H54 (cell line): ENCODE measurements around the gene LGSN.
"Not testable (repeated sequence)": the region's sequence is repeated elsewhere in the genome, so short reads cannot be mapped to it uniquely, and the experiment has no call there.

ENCODE experiments used
- DNase-seq: peaks from one replicate; pipeline ENCODE4 v3.0.0; 2011; ENCODE audit warnings: low spot score, mixed read lengths; ENCODE audit not compliant: insufficient read length
- FAIRE-seq: peaks from 3 replicates; lab custom pipeline; 2011; peaks lifted over from hg19 to GRCh38; lab: Jason Lieb, UNC
- POLR2A ChIP-seq: IDR thresholded peaks from 2 replicates; pipeline ENCODE4 v1.6.1; 2011; ENCODE audit warnings: low read depth, mild to moderate bottlenecking, low read length

The LGSN gene

GRCh38 chr6:63275953-63276352 lies 43.8 kb downstream of the LGSN start:
- FAIRE-seq = no peak
- DNase-seq = no peak
- TF ChIP-seq POLR2A = no peak

- not testable (repeated sequence) for DNase-seq, FAIRE-seq
These were observed 44.9 kb downstream of the LGSN start for GRCh38 chr6:63274795-63275430.

- FAIRE-seq (no peak), DNase-seq (no peak)
- TF ChIP-seq POLR2A = no peak
These were observed 47.4 kb downstream of the LGSN start for GRCh38 chr6:63272397-63272796.

GRCh38 chr6:63269470-63269869 lies 50.3 kb downstream of the LGSN start:
- FAIRE-seq = no peak
- TF ChIP-seq POLR2A = no peak
- DNase-seq = no peak

- DNase-seq (no peak), FAIRE-seq (no peak)
- TF ChIP-seq POLR2A = no peak
These were observed 51.2 kb downstream of the LGSN start for GRCh38 chr6:63268574-63268973.

DNA sequence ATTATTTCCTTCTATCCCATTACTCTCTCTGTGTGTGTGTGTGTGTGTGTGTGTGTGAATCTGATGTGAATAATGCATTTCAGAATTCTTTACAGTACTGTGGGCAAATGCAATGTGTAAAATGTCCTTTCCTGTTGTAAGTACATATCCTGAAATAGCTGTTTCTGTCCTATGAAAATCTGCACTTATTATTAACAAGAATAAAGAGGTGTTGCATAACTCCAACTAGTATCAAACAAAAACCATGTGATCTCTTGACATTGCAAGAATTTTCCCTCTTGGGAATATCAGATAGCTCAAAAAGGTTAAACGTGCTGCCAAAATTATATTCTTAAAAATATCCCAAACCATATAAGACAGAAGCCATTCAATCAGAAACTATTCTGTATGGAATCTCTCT lies 52.0 kb downstream of the LGSN start:
- FAIRE-seq = no peak
- DNase-seq = no peak
- no peak for TF ChIP-seq POLR2A

GRCh38 chr6:63267046-63267445 lies 52.7 kb downstream of the LGSN start:
- TF ChIP-seq POLR2A = no peak
- DNase-seq (no peak), FAIRE-seq (no peak)

- TF ChIP-seq POLR2A = no peak
- no peak for FAIRE-seq
- DNase-seq = no peak
These were observed 56.3 kb downstream of the LGSN start for GRCh38 chr6:63263444-63263843.

GRCh38 chr6:63261820-63262219 lies 58.0 kb downstream of the LGSN start:
- DNase-seq = no peak
- no peak for FAIRE-seq
- TF ChIP-seq POLR2A = no peak

GRCh38 chr6:63259153-63259552 lies 60.6 kb downstream of the LGSN start:
- no peak for DNase-seq
- no peak for TF ChIP-seq POLR2A
- no peak for FAIRE-seq

DNA sequence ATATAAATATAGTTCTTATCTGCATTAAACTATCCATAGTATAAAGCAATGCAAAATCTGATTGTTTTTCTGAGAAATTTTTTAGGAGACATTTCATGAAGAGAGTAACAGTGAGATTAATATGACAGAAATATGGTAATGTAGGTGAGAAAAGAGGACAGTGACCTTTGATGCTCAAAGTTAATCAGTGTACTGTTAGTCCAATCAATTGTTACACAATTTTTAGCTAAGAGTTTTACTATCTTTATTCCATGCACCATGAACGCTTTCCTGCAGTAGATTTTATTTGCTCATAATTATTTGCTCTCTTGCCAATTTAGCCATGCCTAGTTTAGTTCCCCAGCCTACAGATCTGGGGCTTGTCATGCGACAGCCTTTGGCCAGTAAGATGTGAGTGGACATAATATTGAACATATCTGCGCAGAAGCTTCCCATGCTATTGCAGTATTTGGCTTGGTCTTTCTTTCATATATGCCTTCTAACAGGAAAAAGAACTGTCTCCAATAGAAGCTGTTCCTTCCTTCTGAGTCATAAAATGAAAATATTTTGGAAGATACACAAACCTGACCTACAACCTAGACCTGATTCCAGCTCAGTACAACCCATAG lies 69.8 kb downstream of the LGSN start:
- TF ChIP-seq POLR2A = no peak
- FAIRE-seq = no peak
- DNase-seq = no peak

DNA sequence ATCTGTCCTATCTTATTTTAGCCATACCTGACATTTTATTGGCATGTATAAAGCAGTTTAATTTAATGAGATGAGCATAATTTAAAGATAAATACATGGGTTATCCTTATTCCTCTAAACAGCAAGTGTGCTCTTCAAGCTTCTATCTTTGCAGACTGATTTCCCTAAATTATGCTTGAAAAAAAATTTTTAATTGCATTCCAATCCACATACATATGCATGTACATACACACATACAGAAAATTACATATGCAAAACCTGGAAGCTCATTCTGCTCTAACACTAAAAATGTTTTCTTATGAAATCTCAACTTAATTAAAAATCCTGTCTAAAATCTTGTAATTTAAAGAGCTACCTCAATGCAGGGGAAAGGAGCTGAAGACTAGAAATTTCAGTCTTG lies 73.2 kb downstream of the LGSN start:
- DNase-seq (no peak), FAIRE-seq (no peak)
- TF ChIP-seq POLR2A = no peak

GRCh38 chr6:63245909-63246308 lies 73.9 kb downstream of the LGSN start:
- FAIRE-seq (no peak), DNase-seq (no peak)
- TF ChIP-seq POLR2A = no peak

DNA sequence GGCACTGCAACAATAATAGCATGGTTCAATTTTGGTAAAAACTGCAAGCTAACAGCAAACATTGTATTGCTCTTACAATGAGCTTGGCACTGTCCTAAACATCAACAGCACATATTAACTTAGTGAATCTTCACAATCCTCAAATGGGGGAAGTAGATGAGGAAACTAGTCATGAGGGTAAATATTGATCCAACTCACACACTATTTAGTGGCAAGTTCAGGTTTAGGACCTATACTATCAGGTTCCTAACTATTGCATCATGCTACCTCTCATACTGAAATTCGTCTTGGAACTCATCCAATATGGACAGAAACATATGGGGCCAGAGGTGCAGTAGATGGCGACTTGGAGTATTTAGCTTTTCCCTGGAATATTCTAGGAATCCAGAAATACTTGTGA lies 74.4 kb downstream of the LGSN start:
- DNase-seq (no peak), FAIRE-seq (no peak)
- no peak for TF ChIP-seq POLR2A

GRCh38 chr6:63236398-63236817 lies 83.4 kb downstream of the LGSN start:
- TF ChIP-seq POLR2A = no peak
- FAIRE-seq (no peak), DNase-seq (no peak)

GRCh38 chr6:63230511-63230910 lies 89.3 kb downstream of the LGSN start:
- not testable (repeated sequence) for DNase-seq, FAIRE-seq

DNA sequence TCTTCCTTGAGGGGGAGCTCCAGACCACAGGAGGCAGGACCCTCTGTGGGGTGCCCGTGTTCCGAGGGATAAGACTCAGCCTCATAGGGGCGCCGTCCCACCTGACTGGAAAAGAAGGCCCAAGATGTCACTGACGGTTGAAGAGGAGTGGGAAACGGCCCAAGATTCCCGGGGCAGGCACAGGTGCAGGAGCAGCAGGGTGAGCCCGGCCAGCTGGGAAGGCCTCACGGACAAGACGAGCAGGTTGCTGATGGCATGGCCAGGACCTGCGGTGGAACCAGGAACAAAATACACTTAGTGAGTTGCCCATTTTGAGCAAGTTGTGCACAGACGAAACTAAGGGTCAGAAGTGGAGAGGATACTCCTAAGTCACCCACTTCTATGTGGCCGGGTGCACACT lies 89.8 kb downstream of the LGSN start:
- not testable (repeated sequence) for DNase-seq, FAIRE-seq

- DNase-seq, FAIRE-seq: not testable (repeated sequence)
These were observed 91.6 kb downstream of the LGSN start for GRCh38 chr6:63227928-63228894.

DNA sequence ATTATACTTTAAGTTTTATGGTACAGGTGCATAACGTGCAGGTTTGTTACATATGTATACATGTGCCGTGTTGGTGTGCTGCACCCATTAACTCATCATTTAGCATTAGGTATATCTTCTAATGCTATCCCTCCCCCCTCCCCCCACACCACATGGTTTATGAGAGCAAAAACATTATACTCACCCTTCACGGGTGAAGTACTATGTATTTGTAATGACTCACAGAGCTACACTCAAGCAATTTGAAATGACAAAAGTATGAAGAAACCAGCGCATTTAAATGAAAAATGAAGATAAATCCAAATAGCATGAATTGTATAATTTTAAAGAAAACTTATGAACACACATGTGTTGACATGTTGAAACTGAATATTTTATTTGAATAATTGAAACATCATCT lies 93.8 kb downstream of the LGSN start:
- not testable (repeated sequence) for FAIRE-seq, DNase-seq
